Activated T-helper 17 cell treated with anti-CD3 and anti-CD28 coated beads, Interleukin-2, amount 50 U/mL, for 72 hours (primary cell): ENCODE measurements around the gene KCNG2. TPM values are rescaled to one million over a fixed set of nuclear protein-coding genes. Genes with fewer than 3 reads are reported as not detected.
A peak's percentile ranks its signal among the peaks of the same experiment; 100 is the strongest.
"Not testable (repeated sequence)": the region's sequence is repeated elsewhere in the genome, so short reads cannot be mapped to it uniquely, and the experiment has no call there.

Source experiments
- ATAC-seq: fragments of 150-1000 bp; cut with Tn5 transposase; replicated peaks from 2 replicates; pipeline ENCODE4 v1.10.0; 2021; ENCODE audit warnings: mild to moderate bottlenecking, moderate library complexity
- H3K27ac Mint-ChIP-seq: one replicate; pipeline ENCODE4 v1.8.0; 2022; ENCODE audit warnings: mixed read lengths
- H3K27me3 Mint-ChIP-seq: one replicate; pipeline ENCODE4 v1.8.0; 2022; ENCODE audit warnings: mixed read lengths
- H3K36me3 Mint-ChIP-seq: one replicate; pipeline ENCODE4 v1.8.0; 2022; ENCODE audit warnings: low read depth, mild to moderate bottlenecking, mixed read lengths
- H3K4me1 Mint-ChIP-seq: one replicate; pipeline ENCODE4 v1.8.0; 2022; ENCODE audit warnings: mixed read lengths
- H3K4me3 Mint-ChIP-seq: one replicate; pipeline ENCODE4 v1.8.0; 2022; ENCODE audit warnings: mild to moderate bottlenecking, mixed read lengths
- H3K9me3 Mint-ChIP-seq: one replicate; pipeline ENCODE4 v1.8.0; 2022; ENCODE audit warnings: mixed read lengths
- total RNA-seq, 2 donors: library from RNA; stranded (reverse); gene quantifications; one replicate each; pipeline ENCODE4 v1.2.3, GENCODE V29; 2022

Gene KCNG2, protein sequence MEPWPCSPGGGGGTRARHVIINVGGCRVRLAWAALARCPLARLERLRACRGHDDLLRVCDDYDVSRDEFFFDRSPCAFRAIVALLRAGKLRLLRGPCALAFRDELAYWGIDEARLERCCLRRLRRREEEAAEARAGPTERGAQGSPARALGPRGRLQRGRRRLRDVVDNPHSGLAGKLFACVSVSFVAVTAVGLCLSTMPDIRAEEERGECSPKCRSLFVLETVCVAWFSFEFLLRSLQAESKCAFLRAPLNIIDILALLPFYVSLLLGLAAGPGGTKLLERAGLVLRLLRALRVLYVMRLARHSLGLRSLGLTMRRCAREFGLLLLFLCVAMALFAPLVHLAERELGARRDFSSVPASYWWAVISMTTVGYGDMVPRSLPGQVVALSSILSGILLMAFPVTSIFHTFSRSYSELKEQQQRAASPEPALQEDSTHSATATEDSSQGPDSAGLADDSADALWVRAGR
- not detected for total RNA-seq

DNA sequence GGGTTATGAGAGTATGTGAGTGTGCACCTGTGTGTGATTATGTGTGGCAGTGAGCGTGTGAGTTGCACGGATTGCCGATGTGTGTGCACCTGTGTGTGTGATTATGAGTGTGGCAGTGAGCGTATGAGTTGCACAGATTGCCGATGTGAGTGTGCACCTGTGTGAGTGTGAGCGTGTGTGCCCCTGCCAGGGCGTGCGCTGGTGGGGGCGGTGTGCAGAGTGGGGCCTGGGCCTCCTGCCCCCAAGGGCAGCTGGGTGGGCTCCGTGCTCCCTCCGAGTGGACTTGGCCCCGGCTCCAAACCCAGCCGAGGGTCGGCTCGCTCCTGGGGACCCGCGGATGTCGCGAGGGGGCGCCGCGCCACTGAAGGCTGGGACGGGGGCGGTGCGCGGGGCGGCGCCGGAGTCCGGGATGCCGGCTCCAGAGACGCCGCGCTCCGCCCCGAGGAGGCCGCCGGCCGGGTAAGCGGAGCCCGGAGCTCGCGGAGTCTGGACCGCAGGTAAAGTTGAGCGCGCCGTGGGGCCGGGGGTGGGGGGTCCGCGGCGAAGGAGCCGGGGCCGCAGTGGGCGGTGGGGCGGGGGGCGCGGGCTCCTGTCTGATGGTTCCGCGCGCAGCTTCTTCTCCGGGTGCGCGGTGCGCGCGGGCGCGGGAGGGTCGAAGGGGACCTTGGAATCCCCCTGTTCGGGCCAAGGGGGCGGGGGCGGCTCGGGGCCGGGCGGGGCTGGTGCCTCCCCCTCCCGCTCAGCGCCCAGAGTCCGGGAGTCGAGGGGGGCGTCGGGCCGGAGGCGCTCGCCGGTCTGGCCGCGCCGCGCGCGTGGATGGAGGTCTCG, at the start of gene KCNG2:
Gene KCNG2, plus strand, starts transcription at position 421 of the 828 bp plus-strand sequence. CDS start 65,730 bp downstream, outside the sequence.
- H3K27ac Mint-ChIP-seq = no peak within 1 kb of the TSS
- H3K27me3 Mint-ChIP-seq = peaks cover 32% of the 10 kb centered on the region
- ATAC-seq = peak; percentile 21
- no peaks in the 10 kb centered on the region for H3K9me3 Mint-ChIP-seq
- H3K36me3 Mint-ChIP-seq = peaks cover 5% of the 10 kb centered on the region
- peaks cover 6% of the 10 kb centered on the region for H3K4me1 Mint-ChIP-seq
- peak within 1 kb of the TSS; percentile 48 for H3K4me3 Mint-ChIP-seq

DNA sequence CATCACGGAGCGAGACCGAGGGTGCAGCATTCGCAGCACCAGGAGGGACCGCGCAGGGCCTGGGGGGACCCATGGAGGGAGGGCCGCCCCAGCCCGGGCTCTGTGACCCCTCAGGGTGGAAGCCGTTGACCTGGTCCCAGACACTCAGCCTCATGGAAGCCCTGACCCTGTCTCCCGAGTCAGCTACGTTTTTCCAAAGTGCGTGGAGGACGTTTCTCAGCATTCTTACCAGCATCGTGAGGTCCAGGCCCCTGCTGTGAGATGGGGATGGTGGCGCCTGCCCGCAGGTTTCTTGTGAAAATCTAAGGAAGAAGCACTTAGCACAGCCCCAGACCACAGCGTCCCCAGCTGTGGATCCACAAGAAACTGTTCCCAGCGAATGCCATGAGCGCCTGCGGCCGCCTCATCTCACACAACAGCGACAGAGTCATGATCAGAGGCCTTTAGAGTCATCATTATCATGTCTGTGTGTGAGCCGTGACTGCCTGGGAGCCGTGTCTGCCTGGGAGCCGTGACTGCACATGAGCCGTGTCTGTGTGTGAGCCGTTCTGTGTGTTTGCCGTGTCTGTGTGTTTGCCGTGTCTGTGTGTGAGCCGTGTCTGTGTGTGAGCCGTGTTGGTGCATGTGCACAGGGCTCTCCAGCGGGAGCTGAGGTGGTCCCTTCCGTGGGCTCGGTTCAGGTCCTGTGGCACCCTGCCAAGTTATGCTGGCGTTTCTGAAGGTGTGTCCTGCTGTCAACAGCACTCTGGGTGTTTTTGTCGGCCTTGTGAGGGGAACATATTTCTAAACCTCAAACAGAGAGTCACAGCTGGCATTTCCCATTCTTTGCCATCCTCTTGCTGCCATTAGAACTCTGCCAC, 49.2 kb upstream of the KCNG2 start:
- no peak for ATAC-seq
- H3K27me3 Mint-ChIP-seq = no peaks in the 10 kb centered on the region
- peaks cover 8% of the 10 kb centered on the region for H3K4me1 Mint-ChIP-seq
- H3K9me3 Mint-ChIP-seq = peaks cover 6% of the 10 kb centered on the region
- H3K36me3 Mint-ChIP-seq = peaks cover 66% of the 10 kb centered on the region
- no peak overlapping the region for H3K27ac Mint-ChIP-seq
- H3K4me3 Mint-ChIP-seq = no peak overlapping the region

DNA sequence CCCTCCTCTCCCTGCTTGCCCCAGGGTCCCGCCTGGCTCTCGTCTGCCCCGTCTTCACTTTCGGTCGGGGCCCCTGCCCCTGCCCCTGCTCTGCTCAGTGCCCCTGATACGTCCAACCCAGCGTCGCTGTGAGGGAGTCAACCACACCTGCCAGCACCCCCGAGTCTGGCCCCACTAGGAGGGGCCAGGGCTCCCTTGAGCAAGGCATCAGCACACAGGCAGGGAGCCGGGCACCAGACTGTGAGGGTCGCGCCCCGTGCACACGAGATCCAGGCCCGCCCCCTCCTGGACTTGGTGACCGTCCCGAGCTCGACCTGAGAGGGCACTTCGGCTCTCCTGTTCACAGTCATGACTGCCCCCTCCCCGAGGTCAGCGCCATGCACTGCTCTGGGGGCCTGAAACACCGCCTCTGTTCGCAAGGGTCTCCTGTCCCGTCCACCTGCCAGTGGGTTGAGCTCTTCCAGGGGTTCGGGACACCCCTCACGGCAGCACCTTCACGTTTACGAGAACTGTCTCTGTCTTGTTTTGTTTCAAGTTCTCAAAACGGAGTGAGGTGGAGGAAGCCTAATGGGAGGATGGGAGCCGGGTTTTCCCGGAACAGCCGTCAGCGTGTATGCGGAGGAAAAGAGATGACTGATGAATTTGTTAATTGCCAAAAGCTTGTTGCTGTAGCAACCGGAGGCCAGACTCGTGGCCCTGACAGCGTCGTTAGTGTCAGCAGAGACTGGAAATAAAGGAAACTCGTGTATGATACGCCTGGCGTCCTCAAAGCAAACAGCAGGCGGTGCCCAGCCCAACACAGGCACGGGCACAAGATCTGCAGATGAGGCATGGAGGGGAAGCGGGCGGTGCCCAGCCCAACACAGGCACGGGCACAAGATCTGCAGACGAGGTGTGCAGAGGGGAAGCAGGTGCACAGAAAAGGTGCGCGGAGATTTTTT, 48.2 kb upstream of the KCNG2 start:
- Mint-ChIP-seq H3K9me3 (peaks cover under 1% of the 10 kb centered on the region), H3K27ac (no peak overlapping the region), H3K27me3 (no peaks in the 10 kb centered on the region), H3K36me3 (peaks cover 66% of the 10 kb centered on the region), H3K4me3 (no peak overlapping the region), H3K4me1 (peaks cover 2% of the 10 kb centered on the region)
- no peak for ATAC-seq

DNA sequence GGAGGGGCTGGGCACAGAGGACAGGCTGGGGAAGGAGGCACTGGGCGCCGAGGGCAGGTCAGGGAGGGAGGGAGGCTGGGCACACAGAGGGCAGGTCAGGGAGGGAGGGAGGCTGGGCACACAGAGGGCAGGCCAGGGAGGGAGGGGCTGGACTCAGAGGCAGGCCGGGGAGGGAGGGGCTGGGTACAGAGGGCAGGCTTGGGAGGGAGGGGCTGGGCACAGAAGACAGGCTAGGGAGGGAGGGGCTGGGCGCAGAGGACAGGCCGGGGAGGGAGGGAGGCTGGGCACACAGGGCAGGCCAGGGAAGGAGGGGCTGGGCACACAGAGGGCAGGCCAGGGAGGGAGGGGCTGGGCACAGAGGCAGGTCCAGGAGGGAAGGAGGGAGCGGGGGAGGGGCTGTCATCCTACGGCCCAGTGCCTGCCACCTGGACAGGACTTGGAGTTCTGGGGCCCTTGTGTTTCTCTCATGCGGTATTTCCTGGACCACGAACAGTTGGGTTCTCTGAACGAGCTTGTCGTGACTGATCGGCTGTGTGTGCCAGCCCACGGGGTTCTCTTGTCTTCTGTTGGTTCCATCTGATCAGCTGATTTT, 46.7 kb upstream of the KCNG2 start:
- Mint-ChIP-seq H3K4me1 (no peaks in the 10 kb centered on the region), H3K4me3 (no peak overlapping the region), H3K27me3 (no peaks in the 10 kb centered on the region), H3K9me3 (peaks cover 4% of the 10 kb centered on the region), H3K36me3 (peaks cover 79% of the 10 kb centered on the region), H3K27ac (no peak overlapping the region)
- no peak for ATAC-seq

DNA sequence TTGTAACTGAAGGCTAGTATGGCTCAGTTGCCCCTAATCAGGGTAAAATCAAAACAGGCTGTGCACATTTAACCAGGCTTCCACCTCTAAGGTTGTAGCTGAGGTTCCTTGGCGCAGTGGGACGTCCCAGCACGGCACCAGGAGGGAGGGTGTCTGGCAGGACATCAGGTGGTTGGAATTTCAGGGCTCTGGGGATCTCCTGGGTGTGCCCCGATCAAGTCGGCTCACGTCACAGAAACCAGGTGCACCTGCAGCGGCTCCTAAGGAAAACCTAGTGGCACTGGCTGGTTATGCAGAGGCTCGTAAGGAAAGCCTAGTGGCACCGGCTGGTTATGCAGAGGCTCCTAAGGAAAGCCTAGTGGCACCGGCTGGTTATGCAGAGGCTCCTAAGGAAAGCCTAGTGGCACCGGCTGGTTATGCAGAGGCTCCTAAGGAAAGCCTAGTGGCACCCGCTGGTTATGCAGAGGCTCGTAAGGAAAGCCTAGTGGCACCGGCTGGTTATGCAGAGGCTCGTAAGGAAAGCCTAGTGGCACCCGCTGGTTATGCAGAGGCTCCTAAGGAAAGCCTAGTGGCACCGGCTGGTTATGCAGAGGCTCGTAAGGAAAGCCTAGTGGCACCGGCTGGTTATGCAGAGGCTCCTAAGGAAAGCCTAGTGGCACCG, 45.7 kb upstream of the KCNG2 start:
- H3K4me1 Mint-ChIP-seq = not testable (repeated sequence)

DNA sequence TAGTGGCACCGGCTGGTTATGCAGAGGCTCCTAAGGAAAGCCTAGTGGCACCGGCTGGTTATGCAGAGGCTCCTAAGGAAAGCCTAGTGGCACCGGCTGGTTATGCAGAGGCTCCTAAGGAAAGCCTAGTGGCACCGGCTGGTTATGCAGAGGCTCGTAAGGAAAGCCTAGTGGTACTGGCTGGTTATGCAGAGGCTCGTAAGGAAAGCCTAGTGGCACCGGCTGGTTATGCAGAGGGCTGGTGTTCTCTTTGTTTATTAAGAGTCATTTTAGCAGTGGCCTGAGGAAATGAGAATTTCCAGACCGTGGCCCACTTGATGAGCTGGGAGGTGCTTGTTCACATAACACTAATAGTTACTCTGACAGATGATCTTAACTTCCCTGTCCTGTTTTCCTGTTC, 44.8 kb upstream of the KCNG2 start:
- ATAC-seq, H3K27ac Mint-ChIP-seq, H3K27me3 Mint-ChIP-seq, H3K9me3 Mint-ChIP-seq, H3K4me1 Mint-ChIP-seq, H3K4me3 Mint-ChIP-seq: not testable (repeated sequence)
- peaks cover 75% of the 10 kb centered on the region for H3K36me3 Mint-ChIP-seq

More for the DNA sequence above, 45.7 kb upstream of the KCNG2 start:
- H3K9me3 Mint-ChIP-seq, H3K4me3 Mint-ChIP-seq, H3K27ac Mint-ChIP-seq, H3K27me3 Mint-ChIP-seq, ATAC-seq: not testable (repeated sequence)
- peaks cover 79% of the 10 kb centered on the region for H3K36me3 Mint-ChIP-seq

DNA sequence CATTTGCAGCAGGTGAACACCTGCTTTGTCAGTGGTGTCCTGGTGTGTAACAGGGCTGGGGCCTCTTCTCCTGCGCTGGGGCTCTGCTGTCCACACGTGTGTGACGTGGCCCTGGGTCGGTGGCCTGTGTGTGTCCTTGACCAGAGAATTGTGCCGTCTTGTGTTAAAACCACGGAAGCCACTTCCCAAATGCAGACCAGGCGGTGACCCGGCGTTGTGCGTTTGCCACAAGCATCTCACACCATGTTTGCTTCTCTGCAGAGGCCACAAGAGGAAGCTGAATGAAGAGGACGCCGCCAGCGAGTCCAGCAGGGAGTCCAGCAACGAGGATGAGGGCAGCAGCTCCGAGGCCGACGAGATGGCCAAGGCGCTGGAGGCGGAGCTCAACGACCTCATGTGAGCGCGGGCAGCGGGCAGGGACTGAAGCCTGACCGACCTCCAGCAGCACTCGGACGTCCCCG, 44.3 kb upstream of the KCNG2 start:
- H3K4me1 Mint-ChIP-seq = no peaks in the 10 kb centered on the region
- H3K36me3 Mint-ChIP-seq = peaks cover 72% of the 10 kb centered on the region
- peaks cover 13% of the 10 kb centered on the region for H3K9me3 Mint-ChIP-seq
- ATAC-seq = no peak
- no peak overlapping the region for H3K4me3 Mint-ChIP-seq
- H3K27me3 Mint-ChIP-seq = no peaks in the 10 kb centered on the region
- no peak overlapping the region for H3K27ac Mint-ChIP-seq

DNA sequence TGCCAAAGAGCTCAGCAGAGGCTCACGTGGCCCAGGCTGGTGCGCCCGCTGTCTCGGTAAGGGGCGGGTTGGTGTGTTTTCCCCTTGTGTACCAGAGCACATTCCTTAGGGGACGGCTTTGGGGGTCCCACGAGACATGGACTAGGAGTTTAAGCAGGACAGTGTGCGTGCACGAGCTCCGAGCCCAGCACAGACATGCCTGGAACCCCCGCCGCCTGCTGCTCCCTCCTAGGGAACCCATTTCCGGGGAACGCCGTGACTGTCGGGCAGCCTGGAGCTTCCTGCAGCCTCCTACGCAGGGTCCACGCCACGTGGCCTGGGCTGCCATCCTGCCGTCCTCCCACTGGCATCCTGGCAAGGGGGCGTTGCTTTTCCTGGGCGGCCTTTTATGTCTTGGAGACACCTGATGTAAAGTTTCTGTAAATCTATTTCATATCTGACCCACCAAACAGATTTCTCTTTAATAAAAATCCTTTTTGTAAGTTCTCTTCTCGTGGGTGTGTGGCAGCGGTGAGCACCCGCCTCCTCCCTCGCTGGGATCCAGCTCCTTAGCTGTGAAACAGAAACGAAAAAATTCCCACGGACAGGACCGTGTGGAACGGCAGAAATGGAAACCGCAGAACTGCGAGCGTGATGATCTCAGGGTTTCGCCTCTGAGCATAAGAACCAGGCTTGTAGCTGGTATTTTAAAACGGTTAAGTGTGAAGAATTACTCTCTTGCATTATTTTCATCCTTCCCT, 43.5 kb upstream of the KCNG2 start:
- Mint-ChIP-seq H3K36me3 (peaks cover 65% of the 10 kb centered on the region), H3K4me3 (no peak overlapping the region), H3K9me3 (peaks cover 17% of the 10 kb centered on the region), H3K4me1 (no peaks in the 10 kb centered on the region), H3K27ac (no peak overlapping the region), H3K27me3 (no peaks in the 10 kb centered on the region)
- ATAC-seq = no peak

DNA sequence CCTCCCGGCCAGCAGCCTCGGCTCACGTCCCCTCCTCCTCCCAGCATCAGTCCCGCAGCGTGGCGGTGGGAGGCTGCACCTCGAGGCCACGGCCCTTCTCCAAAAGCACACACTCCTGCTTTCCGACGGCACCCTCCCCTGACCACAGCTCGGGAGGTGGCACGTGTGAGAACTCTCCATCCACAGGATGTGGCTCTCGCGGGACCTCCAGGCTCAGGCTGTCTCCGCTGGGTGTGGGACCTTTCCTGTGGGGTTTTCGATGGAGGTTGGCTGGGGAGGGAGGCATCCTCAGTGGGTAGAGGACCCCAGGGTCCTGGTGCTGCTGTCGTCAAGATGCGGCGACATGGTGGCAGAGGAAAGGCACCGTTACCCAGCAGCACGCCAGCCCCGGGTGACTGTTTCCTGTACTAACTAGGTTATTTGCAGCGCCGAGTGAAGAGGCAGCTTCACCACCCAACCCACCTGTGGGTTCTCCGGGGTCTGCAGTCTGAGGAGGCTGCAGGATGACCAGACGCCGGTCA, 42.8 kb upstream of the KCNG2 start:
- no peak overlapping the region for H3K27ac Mint-ChIP-seq
- H3K36me3 Mint-ChIP-seq = peaks cover 58% of the 10 kb centered on the region

DNA sequence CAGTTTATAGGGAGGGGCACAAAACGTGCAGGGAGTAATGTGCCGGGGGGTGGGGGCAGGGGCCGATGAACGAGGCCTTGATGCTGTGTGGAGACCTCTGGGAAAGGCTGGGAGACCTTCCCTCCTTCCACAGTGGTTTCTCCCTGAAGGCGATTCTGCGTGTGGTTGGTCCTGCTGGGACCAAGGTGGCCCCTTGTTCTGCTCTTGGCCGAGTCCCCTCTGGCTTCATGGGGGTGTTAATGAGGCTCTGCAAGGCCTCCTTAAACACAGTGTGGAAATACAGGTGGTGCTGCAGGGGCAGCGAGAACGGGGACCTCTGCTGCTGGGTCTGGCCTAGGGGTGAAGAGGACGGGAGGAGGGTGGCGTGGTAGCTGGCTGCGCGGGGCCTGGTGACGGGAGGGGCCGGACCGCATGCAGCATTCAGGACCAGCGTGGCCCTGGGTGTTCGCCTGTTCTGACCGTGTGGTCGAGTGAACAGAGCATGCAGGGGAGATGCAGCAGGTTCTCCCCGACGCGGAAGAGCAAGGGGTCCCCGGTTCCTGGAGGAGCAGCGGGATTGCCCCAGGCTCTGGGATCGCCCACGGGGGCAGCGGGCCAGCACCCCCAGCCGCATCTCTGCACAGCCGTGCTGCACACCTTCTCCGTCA, 42.1 kb upstream of the KCNG2 start:
- peaks cover 26% of the 10 kb centered on the region for H3K9me3 Mint-ChIP-seq
- H3K36me3 Mint-ChIP-seq = peaks cover 55% of the 10 kb centered on the region

More for the DNA sequence above, 42.8 kb upstream of the KCNG2 start:
- Mint-ChIP-seq H3K9me3 (peaks cover 22% of the 10 kb centered on the region), H3K4me1 (no peaks in the 10 kb centered on the region), H3K27me3 (no peaks in the 10 kb centered on the region), H3K4me3 (no peak overlapping the region)
- ATAC-seq = no peak

DNA sequence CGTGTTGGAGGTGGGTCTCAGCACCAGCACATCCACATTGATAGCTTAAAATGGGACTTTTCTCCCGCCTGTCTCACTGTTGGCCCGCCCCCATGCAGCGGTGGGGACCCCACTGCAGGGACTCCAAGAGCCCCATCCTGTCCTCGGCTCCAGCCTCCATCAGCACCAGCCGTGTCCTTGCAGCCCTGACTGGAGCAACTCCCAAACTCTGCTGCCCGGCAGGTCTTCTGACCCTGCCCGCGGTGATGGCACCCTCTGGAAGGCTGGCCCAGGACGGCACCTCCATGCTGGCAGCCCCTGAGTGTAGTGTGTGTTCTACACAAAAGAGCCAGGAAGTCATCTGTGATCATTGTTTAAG, 41.6 kb upstream of the KCNG2 start:
- no peak overlapping the region for H3K4me3 Mint-ChIP-seq
- peaks cover 29% of the 10 kb centered on the region for H3K9me3 Mint-ChIP-seq
- H3K36me3 Mint-ChIP-seq = peaks cover 55% of the 10 kb centered on the region
- H3K27ac Mint-ChIP-seq = no peak overlapping the region
- H3K27me3 Mint-ChIP-seq = no peaks in the 10 kb centered on the region
- no peak for ATAC-seq
- H3K4me1 Mint-ChIP-seq = no peaks in the 10 kb centered on the region

More for the DNA sequence above, 42.1 kb upstream of the KCNG2 start:
- H3K4me1 Mint-ChIP-seq = no peaks in the 10 kb centered on the region
- no peak overlapping the region for H3K4me3 Mint-ChIP-seq
- no peak overlapping the region for H3K27ac Mint-ChIP-seq
- H3K27me3 Mint-ChIP-seq = no peaks in the 10 kb centered on the region
- no peak for ATAC-seq
